Measurements from ENCODE around the gene DSCAML1. TPM values are rescaled to one million over a fixed set of nuclear protein-coding genes. Genes with fewer than 3 reads are reported as not detected.
"Not testable (repeated sequence)": the region's sequence is repeated elsewhere in the genome, so short reads cannot be mapped to it uniquely, and the experiment has no call there.

Gene DSCAML1
- total and polyA plus RNA-seq, 2 donors = 1.4 to 2.0 TPM

DNA sequence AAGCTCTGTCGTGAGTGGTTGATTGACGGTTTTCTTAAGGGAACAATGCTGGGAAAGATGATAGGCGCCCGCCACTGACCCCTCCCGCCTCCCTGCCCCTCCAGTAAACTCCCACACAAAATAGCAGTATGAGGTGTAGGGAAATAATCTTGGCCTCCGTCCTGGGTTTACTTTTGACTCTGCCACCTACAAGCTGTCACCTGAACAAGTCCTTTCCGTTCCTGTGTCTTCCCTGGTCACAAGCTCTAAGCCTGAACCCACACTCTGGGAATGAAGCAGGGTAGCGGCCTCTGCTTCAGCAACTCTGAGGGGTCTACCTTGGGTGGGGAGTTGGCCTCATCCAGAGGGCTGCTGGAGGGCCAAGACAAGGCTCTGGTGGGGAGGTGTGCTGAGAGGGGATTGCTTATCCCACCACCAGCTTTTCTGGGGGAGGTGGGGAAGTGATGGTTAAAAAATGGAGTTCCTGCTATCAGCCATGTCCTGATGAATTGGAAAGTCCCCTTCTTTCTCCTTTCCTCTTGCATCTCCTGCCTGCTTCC lies 381.6 kb downstream of the DSCAML1 start:
- peaks cover 4% of the 10 kb centered on the region for H3K36me3 ChIP-seq (ENCODE audit: insufficient read depth)

DNA sequence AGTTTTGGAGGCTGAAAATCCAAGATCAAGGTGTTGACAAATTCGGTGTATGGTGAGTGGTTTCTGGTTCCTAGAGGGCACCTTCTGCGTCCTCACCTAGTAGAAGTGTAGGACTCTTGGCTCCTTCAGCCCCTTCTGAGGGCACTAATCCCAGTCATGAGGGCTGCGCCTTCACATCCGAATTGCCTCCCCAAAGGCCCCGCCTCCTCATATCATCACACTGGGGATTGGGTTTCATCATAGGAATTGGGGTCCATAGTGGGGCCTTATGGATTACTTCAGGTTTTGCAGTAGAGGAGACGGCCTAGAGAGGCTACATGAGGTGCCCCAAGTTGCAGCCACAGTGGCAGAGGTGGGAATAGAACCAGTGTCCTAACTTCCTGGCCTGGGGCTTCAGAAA lies 382.3 kb downstream of the DSCAML1 start:
- DNase-seq (ENCODE audit: extremely low spot score) = no peak
- 92% methylated on average over 6 of the region's 6 CpGs for WGBS
- Histone ChIP-seq H3K4me1 (ENCODE audit: insufficient read depth) (no peaks in the 10 kb centered on the region), H3K27ac (ENCODE audit: low read depth) (no peak overlapping the region), H3K36me3 (ENCODE audit: insufficient read depth) (peaks cover 4% of the 10 kb centered on the region), H3K4me3 (ENCODE audit: low read depth, low read length) (no peak overlapping the region)

More for the DNA sequence above, 381.6 kb downstream of the DSCAML1 start:
- Histone ChIP-seq H3K4me1 (ENCODE audit: insufficient read depth) (no peaks in the 10 kb centered on the region), H3K4me3 (ENCODE audit: low read depth, low read length) (no peak overlapping the region), H3K27ac (ENCODE audit: low read depth) (no peak overlapping the region)
- WGBS = 85% methylated on average over 8 of the region's 8 CpGs
- DNase-seq (ENCODE audit: extremely low spot score) = no peak

DNA sequence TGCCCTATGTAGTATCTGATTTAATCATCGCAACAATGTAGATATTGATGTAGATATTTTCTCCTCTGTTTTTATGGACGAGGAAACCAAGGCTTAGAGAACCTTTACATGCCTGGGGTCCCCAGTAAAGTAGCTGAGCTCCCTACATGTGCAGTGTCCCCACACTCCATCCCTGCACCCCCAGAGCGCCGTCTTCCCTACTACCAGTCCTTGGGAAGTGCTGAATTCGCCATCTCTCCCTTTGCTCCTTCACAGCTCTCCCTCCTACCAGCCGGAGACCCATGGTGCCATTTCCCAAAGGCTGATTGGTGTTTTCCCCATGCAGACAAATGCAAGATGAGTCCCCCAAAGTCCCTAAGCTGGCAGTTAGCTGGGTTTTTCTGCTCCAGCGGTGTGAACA lies 383.4 kb downstream of the DSCAML1 start:
- Histone ChIP-seq H3K4me3 (ENCODE audit: low read depth, low read length) (no peak overlapping the region), H3K36me3 (ENCODE audit: insufficient read depth) (peaks cover 11% of the 10 kb centered on the region), H3K4me1 (ENCODE audit: insufficient read depth) (no peaks in the 10 kb centered on the region), H3K27ac (ENCODE audit: low read depth) (no peak overlapping the region)
- 96% methylated on average over 7 of the region's 7 CpGs for WGBS
- DNase-seq (ENCODE audit: extremely low spot score) = no peak

DNA sequence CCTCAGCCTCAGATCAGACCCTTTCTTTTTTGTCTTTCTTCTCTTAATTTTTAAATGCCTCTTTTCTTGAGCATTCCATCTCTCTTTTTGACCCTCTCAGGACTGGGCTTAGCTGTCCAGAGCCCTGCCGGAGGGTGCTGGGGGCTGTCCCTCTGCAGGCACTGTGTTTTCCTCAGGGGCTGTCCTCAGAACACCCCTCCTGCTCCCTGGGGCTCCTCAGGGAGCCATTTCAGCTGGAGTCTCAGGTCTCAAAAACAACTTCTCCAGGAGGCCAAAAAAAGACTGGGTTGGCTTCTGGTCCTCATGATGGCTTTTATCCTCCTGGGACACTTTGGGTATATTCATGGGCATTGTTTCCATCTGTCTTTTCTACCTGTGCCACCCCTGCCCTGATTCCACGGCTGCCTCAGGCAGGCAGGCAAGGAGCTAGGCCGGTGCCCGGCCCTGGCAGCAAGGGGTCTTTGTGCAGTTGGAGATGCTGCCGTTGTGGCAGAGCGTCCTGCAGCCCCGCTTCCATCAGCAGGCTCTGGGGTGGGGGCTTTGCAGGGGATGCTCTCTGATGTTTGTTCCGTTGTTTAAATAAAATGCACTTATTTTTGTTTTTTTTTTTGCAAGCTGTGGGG lies 384.3 kb downstream of the DSCAML1 start:
- Histone ChIP-seq H3K27ac (ENCODE audit: low read depth) (no peak overlapping the region), H3K36me3 (ENCODE audit: insufficient read depth) (peaks cover 11% of the 10 kb centered on the region), H3K4me1 (ENCODE audit: insufficient read depth) (no peaks in the 10 kb centered on the region), H3K4me3 (ENCODE audit: low read depth, low read length) (no peak overlapping the region)
- 92% methylated on average over 8 of the region's 8 CpGs for WGBS
- DNase-seq (ENCODE audit: extremely low spot score) = no peak

DNA sequence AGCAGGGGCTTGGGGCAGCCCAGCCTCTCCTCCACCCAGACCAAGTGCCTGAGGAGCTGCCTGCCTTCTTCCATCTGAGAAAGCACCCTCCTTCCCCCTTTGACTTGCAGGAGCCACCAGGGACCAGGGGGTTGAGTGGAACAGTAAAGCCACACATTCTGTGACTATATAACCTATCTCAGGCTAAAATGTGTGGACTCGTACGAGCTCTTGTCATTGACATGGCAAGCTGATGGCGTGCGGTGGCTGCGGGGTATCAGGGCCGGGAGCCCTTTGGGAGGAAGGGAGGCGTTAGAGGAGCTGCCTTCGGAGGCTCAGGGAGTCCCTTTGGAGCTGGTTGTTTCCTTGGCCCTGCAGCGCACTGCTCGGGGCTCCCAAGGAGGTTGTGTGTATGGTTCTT lies 384.8 kb downstream of the DSCAML1 start:
- WGBS = 84% methylated on average over 10 of the region's 10 CpGs
- Histone ChIP-seq H3K4me3 (ENCODE audit: low read depth, low read length) (no peak overlapping the region), H3K27ac (ENCODE audit: low read depth) (no peak overlapping the region), H3K4me1 (ENCODE audit: insufficient read depth) (no peaks in the 10 kb centered on the region), H3K36me3 (ENCODE audit: insufficient read depth) (peaks cover 11% of the 10 kb centered on the region)
- no peak for DNase-seq (ENCODE audit: extremely low spot score)

DNA sequence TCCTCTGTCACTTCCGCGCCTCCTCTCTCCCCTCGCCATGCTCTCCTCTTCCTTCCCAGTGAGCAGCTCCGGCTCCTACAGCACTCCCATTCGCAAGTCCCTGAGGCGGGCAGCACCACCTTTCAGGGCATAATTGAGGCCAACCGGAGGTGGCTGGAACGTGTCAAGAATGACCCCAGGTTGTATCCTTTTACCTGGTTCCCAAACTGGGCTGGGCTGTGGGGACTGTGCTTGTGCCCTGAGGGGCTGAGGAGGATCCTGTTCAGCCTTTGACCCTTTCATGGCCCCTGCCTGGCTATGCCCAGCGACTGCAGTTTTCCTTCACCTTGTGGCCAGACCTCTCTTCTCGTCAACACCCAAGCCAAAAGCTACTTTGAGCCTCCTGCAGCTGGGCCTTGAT lies 385.3 kb downstream of the DSCAML1 start:
- DNase-seq (ENCODE audit: extremely low spot score) = no peak
- H3K4me3 ChIP-seq (ENCODE audit: low read depth, low read length) = no peak overlapping the region
- H3K27ac ChIP-seq (ENCODE audit: low read depth) = no peak overlapping the region
- H3K36me3 ChIP-seq (ENCODE audit: insufficient read depth) = peaks cover 11% of the 10 kb centered on the region
- WGBS = 78% methylated on average over 10 of the region's 10 CpGs
- no peaks in the 10 kb centered on the region for H3K4me1 ChIP-seq (ENCODE audit: insufficient read depth)

GRCh38 chr11:117410861-117411710 lies 385.9 kb downstream of the DSCAML1 start:
- peaks cover 11% of the 10 kb centered on the region for H3K36me3 ChIP-seq (ENCODE audit: insufficient read depth)
- WGBS = 80% methylated on average over 14 of the region's 14 CpGs
- no peak for DNase-seq (ENCODE audit: extremely low spot score)

GRCh38 chr11:117410238-117410637 lies 386.8 kb downstream of the DSCAML1 start:
- Histone ChIP-seq H3K4me1 (ENCODE audit: insufficient read depth) (no peaks in the 10 kb centered on the region), H3K27ac (ENCODE audit: low read depth) (no peak overlapping the region), H3K36me3 (ENCODE audit: insufficient read depth) (peaks cover 11% of the 10 kb centered on the region), H3K4me3 (ENCODE audit: low read depth, low read length) (no peak overlapping the region)
- WGBS = 97% methylated on average over 1 of the region's 1 CpG
- DNase-seq (ENCODE audit: extremely low spot score) = no peak

More at GRCh38 chr11:117410861-117411710, 385.9 kb downstream of the DSCAML1 start:
- Histone ChIP-seq H3K4me1 (ENCODE audit: insufficient read depth) (no peaks in the 10 kb centered on the region), H3K4me3 (ENCODE audit: low read depth, low read length) (no peak overlapping the region), H3K27ac (ENCODE audit: low read depth) (no peak overlapping the region)

DNA sequence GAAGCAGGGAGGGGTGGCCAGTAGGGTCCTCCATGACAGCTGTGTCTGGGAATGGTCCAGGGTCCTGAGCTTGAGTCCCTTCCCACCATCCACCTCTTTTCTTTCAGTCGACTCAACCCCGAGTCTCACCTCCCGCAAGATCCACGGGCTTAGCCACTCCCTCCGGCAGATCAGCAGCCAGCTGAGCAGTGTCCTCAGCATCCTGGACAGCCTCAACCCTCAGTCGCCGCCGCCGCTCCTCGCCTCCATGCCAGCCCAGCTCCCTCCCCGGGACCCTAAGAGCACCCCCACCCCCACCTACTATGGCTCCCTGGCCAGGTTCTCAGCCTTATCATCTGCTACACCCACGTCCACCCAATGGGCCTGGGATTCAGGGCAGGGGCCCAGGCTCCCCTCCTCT lies 387.5 kb downstream of the DSCAML1 start:
- DNase-seq (ENCODE audit: extremely low spot score) = no peak
- H3K27ac ChIP-seq (ENCODE audit: low read depth) = no peak overlapping the region

DNA sequence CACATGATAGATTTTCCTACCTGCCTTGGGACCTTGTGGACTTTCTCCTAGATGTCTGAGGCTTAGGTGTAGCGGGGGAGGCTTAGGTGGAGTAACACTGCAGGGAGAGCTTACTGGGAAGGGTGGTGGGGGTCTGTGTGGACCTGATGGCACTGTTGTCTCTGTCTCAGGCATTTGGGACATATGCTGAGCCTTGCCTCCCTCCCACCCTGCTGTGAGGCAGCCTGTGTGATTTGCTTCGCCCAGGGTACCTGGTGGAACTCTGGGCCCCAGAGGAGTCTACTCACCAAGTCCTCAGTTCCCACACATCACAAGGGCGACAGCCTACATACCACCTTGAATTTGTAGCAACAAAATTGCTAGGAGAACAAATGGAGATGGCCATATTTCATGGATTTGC lies 388.7 kb downstream of the DSCAML1 start:
- WGBS = 97% methylated on average over 3 of the region's 3 CpGs
- no peak for DNase-seq (ENCODE audit: extremely low spot score)
- Histone ChIP-seq H3K36me3 (ENCODE audit: insufficient read depth) (peaks cover 11% of the 10 kb centered on the region), H3K4me1 (ENCODE audit: insufficient read depth) (no peaks in the 10 kb centered on the region), H3K4me3 (ENCODE audit: low read depth, low read length) (no peak overlapping the region), H3K27ac (ENCODE audit: low read depth) (no peak overlapping the region)

More for the DNA sequence above, 387.5 kb downstream of the DSCAML1 start:
- H3K4me1 ChIP-seq (ENCODE audit: insufficient read depth) = no peaks in the 10 kb centered on the region
- no peak overlapping the region for H3K4me3 ChIP-seq (ENCODE audit: low read depth, low read length)
- H3K36me3 ChIP-seq (ENCODE audit: insufficient read depth) = peaks cover 11% of the 10 kb centered on the region
- WGBS = 94% methylated on average over 12 of the region's 12 CpGs

DNA sequence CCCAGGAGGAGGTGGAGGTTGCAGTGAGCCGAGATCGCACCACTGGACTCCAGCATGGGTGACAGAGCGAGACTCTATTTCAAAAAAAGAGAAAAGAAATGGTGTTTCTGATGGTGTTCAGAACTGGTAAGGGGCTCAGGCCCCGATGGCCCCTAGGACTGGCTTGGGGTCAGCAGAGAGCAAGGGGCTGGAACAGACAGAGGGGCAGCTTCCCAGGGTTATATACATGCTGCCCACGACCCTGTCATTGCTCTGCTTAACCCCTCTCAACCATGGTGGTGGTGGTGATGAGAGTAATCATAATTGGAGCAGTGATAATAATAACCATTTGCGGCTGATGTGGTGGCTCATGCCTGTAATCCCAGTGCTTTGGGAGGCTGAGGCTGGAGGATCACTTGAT lies 390.0 kb downstream of the DSCAML1 start:
- no peaks in the 10 kb centered on the region for H3K4me1 ChIP-seq (ENCODE audit: insufficient read depth)
- WGBS = 96% methylated on average over 6 of the region's 6 CpGs
- no peak overlapping the region for H3K4me3 ChIP-seq (ENCODE audit: low read depth, low read length)
- no peak overlapping the region for H3K27ac ChIP-seq (ENCODE audit: low read depth)
- DNase-seq (ENCODE audit: extremely low spot score) = no peak
- peaks cover 8% of the 10 kb centered on the region for H3K36me3 ChIP-seq (ENCODE audit: insufficient read depth)

DNA sequence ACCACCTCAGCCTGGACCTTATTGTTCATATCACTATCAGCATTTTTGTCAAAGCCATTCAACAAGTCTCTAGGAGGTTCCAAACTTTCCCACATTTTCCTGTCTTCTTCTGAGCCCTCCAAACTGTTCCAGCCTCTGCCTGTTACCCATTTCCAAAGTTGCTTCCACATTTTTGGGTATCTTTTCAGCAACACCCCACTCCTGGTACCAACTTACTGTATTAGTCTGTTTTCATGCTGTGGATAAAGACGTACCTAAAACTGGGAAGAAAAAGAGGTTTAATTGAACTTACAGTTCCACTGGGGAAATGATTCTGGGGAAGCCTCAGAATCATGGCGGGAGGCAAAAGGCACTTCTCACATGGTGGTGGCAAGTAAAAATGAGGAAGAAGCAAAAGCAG lies 391.1 kb downstream of the DSCAML1 start:
- not testable (repeated sequence) for H3K36me3 ChIP-seq (ENCODE audit: insufficient read depth); H3K4me1 ChIP-seq (ENCODE audit: insufficient read depth); DNase-seq (ENCODE audit: extremely low spot score); H3K4me3 ChIP-seq (ENCODE audit: low read depth, low read length); H3K27ac ChIP-seq (ENCODE audit: low read depth)
- WGBS = 98% methylated on average over 2 of the region's 2 CpGs

- not testable (repeated sequence) for H3K4me1 ChIP-seq (ENCODE audit: insufficient read depth); DNase-seq (ENCODE audit: extremely low spot score); H3K27ac ChIP-seq (ENCODE audit: low read depth); H3K4me3 ChIP-seq (ENCODE audit: low read depth, low read length); H3K36me3 ChIP-seq (ENCODE audit: insufficient read depth)
- WGBS = 98% methylated on average over 2 of the region's 2 CpGs
Measured at GRCh38 chr11:117399100-117399840, 397.7 kb downstream of the DSCAML1 start.

All from urinary bladder (tissue), 4 donors.